ENCODE data around the gene SERPINI2. TPM values are rescaled to one million over a fixed set of nuclear protein-coding genes. Genes with fewer than 3 reads are reported as not detected.
"Not testable (repeated sequence)": the region's sequence is repeated elsewhere in the genome, so short reads cannot be mapped to it uniquely, and the experiment has no call there.

SERPINI2 gene
- total and polyA plus RNA-seq, 2 donors (not counting 1 experiment from before 2014, with no cell fraction given): not detected

DNA sequence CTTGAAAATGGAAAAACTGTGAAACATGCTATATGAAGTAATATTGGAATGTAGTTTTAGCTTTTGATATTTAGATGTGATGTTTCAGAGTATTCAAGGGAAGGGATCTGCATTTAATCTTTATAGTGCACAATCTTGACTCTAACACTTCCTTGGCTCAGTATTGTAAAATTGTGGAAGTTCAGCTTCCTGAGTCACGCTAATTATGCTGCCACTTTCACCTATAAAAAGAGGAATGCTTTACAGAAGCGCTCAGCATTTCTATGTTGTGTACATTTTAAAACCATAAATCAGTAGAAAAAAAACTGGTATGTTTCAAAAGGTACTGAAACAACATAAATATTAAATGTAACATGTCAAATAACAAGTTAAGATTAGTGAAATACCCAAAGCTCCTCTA lies 32.6 kb downstream of the SERPINI2 start:
- DNase-seq (ENCODE audit: low read depth in 2 of 2): no peak
- no peak overlapping the region for H2AFZ ChIP-seq (ENCODE audit: low read length)
- H3K36me3 ChIP-seq (ENCODE audit: control insufficient read depth, insufficient read depth, low read length): no peaks in the 10 kb centered on the region
- H3K4me3 ChIP-seq (replicated peaks in 1 of 4; ENCODE audit: control extremely low read depth in 1 of 4, insufficient read depth in 1 of 4, low read depth in 3 of 4, low read length in 4 of 4): no peak overlapping the region
- TF ChIP-seq EZH2 (IDR thresholded peaks at IDR 0.05; ENCODE audit: low read length, missing control alignments) (no peak), CTCF (conservative IDR thresholded peaks at IDR 0.05 in 1 of 2, IDR thresholded peaks at IDR 0.05 in 1 of 2; ENCODE audit: low read depth in 1 of 2, low read length in 2 of 2) (no peak)
- H3K79me2 ChIP-seq (ENCODE audit: control insufficient read depth, insufficient read depth, low read length): no peaks in the 10 kb centered on the region
- no peak overlapping the region for H3K4me2 ChIP-seq (ENCODE audit: extremely low read depth, insufficient read depth, low read length)
- no peaks in the 10 kb centered on the region for H3K4me1 ChIP-seq (ENCODE audit: control insufficient read depth, extremely low read depth, insufficient read depth, low read length)
- no peak overlapping the region for H3K27ac ChIP-seq (ENCODE audit: insufficient read depth, low read length)
- H4K20me1 ChIP-seq (ENCODE audit: control insufficient read depth, extremely low read depth, insufficient read depth, low read length): no peaks in the 10 kb centered on the region
- H3K9ac ChIP-seq (ENCODE audit: insufficient read depth, low read length): no peak overlapping the region
- H3K27me3 ChIP-seq (ENCODE audit: control insufficient read depth, insufficient read depth, low read length): no peaks in the 10 kb centered on the region
- no peaks in the 10 kb centered on the region for H3K9me3 ChIP-seq (ENCODE audit: control insufficient read depth, insufficient read depth, low read depth, low read length)

DNA sequence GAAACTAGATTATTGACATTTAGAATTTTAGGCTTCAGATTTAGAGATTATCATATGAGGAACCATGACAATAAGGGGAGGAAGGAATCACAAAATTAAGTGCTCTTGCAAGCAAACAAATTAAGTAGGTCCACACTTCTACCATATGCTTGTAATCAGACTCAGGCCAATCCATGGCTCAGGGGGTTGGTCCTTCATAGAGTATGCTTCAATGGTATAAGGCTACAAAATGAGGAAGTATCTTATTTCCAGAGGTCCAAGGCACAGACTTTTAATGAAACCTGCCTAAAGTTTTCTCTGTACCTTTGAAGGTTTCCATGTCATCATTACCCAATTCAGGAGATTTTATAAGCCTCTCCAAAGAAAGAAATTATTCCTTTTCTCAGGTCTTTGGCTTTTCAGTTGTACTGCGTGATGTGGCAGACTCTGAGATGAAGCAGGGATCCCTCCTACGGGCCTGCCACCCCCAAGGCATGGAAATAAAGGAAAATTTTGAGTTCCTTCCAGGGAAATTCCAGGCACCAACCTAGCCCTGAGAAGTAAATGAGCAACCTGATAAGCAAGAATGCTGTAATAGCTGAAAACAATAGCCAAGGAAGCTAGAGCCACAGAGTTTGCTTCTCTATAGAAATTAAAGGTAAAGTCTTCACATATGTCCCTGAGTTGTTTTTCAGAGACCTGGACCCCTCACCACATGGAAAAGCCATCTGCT lies 36.3 kb downstream of the SERPINI2 start:
- no peak for DNase-seq (ENCODE audit: low read depth in 2 of 2)
- Histone ChIP-seq H3K4me3 (replicated peaks in 1 of 4; ENCODE audit: control extremely low read depth in 1 of 4, insufficient read depth in 1 of 4, low read depth in 3 of 4, low read length in 4 of 4) (no peak overlapping the region), H3K4me2 (ENCODE audit: extremely low read depth, insufficient read depth, low read length) (no peak overlapping the region), H3K27ac (ENCODE audit: insufficient read depth, low read length) (no peak overlapping the region), H4K20me1 (ENCODE audit: control insufficient read depth, extremely low read depth, insufficient read depth, low read length) (no peaks in the 10 kb centered on the region), H3K79me2 (ENCODE audit: control insufficient read depth, insufficient read depth, low read length) (no peaks in the 10 kb centered on the region), H3K9ac (ENCODE audit: insufficient read depth, low read length) (no peak overlapping the region), H3K9me3 (ENCODE audit: control insufficient read depth, insufficient read depth, low read depth, low read length) (no peaks in the 10 kb centered on the region), H3K4me1 (ENCODE audit: control insufficient read depth, extremely low read depth, insufficient read depth, low read length) (no peaks in the 10 kb centered on the region), H3K27me3 (ENCODE audit: control insufficient read depth, insufficient read depth, low read length) (no peaks in the 10 kb centered on the region), H2AFZ (ENCODE audit: low read length) (no peak overlapping the region), H3K36me3 (ENCODE audit: control insufficient read depth, insufficient read depth, low read length) (no peaks in the 10 kb centered on the region)
- TF ChIP-seq CTCF (conservative IDR thresholded peaks at IDR 0.05 in 1 of 2, IDR thresholded peaks at IDR 0.05 in 1 of 2; ENCODE audit: low read depth in 1 of 2, low read length in 2 of 2) (no peak), EZH2 (IDR thresholded peaks at IDR 0.05; ENCODE audit: low read length, missing control alignments) (no peak)

DNA sequence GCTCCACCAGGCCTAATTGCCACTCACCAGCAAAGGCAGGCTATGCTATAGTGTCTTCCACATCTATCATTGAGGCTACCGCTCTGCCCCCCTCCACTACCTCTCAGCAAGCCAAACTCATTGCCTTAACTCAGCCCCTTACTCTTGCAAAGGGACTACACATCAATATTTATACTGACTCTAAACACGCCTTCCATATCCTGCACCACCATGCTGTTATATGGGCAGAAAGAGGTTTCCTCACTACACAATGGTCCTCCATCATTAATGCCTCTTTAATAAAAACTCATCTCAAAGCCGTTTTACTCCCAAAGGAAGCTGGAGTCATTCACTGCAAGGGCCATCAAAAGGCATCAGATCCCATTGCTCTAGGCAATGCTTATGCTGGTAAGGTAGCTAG lies 46.9 kb downstream of the SERPINI2 start:
- not testable (repeated sequence) for H3K4me3 ChIP-seq (replicated peaks in 1 of 4; ENCODE audit: control extremely low read depth in 1 of 4, insufficient read depth in 1 of 4, low read depth in 3 of 4, low read length in 4 of 4); H2AFZ ChIP-seq (ENCODE audit: low read length); H3K27ac ChIP-seq (ENCODE audit: insufficient read depth, low read length); DNase-seq (ENCODE audit: low read depth in 2 of 2); H3K79me2 ChIP-seq (ENCODE audit: control insufficient read depth, insufficient read depth, low read length); H3K9ac ChIP-seq (ENCODE audit: insufficient read depth, low read length); H4K20me1 ChIP-seq (ENCODE audit: control insufficient read depth, extremely low read depth, insufficient read depth, low read length); H3K27me3 ChIP-seq (ENCODE audit: control insufficient read depth, insufficient read depth, low read length); H3K9me3 ChIP-seq (ENCODE audit: control insufficient read depth, insufficient read depth, low read depth, low read length); H3K36me3 ChIP-seq (ENCODE audit: control insufficient read depth, insufficient read depth, low read length); H3K4me1 ChIP-seq (ENCODE audit: control insufficient read depth, extremely low read depth, insufficient read depth, low read length); H3K4me2 ChIP-seq (ENCODE audit: extremely low read depth, insufficient read depth, low read length)

DNA sequence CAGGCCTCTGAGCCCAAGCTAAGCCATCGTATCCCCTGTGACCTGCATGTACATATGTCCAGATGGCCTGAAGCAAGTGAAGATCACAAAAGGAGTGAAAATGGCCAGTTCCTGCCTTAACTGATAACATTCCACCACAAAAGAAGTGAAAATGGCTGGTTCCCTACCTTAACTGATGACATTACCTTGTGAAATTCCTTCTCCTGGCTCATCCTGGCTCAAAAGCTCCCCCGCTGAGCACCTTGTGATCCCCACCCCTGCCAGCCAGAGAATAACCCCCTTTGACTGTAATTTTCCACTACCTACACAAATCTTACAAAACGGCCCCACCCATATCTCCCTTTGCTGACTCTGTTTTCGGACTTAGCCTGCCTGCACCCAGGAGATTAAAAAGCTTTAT lies 51.4 kb downstream of the SERPINI2 start:
- H3K4me2 ChIP-seq (ENCODE audit: extremely low read depth, insufficient read depth, low read length); H4K20me1 ChIP-seq (ENCODE audit: control insufficient read depth, extremely low read depth, insufficient read depth, low read length); H3K4me1 ChIP-seq (ENCODE audit: control insufficient read depth, extremely low read depth, insufficient read depth, low read length); H3K27ac ChIP-seq (ENCODE audit: insufficient read depth, low read length); H3K79me2 ChIP-seq (ENCODE audit: control insufficient read depth, insufficient read depth, low read length); DNase-seq (ENCODE audit: low read depth in 2 of 2); H3K36me3 ChIP-seq (ENCODE audit: control insufficient read depth, insufficient read depth, low read length); H3K4me3 ChIP-seq (replicated peaks in 1 of 4; ENCODE audit: control extremely low read depth in 1 of 4, insufficient read depth in 1 of 4, low read depth in 3 of 4, low read length in 4 of 4); H3K27me3 ChIP-seq (ENCODE audit: control insufficient read depth, insufficient read depth, low read length); H2AFZ ChIP-seq (ENCODE audit: low read length); H3K9ac ChIP-seq (ENCODE audit: insufficient read depth, low read length); H3K9me3 ChIP-seq (ENCODE audit: control insufficient read depth, insufficient read depth, low read depth, low read length): not testable (repeated sequence)

All from fibroblast of lung (primary cell).